ENCODE data around the gene BRIP1.
"Not testable (repeated sequence)": the region's sequence is repeated elsewhere in the genome, so short reads cannot be mapped to it uniquely, and the experiment has no call there.

DNA sequence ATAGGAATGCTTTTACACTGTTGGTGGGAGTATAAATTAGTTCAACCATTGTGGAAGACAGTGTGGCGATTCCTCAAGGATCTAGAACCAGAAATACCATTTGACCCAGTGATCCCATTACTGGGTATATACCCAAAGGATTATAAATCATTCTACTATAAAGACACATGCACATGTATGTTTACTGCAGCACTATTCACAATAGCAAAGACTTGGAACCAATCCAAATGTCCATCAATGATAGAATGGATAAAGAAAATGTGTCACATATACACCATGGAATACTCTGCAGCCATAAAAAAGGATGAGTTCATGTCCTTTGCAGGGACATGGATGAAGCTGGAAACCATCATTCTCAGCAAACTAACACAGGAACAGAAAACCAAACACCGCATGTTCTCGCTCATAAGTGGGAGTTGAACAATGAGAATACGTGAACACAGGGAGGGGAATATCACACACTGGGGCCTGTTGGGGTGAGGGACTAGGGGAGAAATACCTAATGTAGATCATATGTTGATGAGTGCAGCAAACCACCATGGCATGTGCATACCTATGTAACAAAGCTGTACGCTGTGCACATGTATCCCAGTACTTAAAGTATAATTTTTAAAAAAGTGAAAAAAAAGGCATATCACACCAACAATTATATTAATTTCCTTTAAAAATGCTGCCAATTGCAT, 196.8 kb downstream of the BRIP1 start:
- TF ChIP-seq, protein P1, sequence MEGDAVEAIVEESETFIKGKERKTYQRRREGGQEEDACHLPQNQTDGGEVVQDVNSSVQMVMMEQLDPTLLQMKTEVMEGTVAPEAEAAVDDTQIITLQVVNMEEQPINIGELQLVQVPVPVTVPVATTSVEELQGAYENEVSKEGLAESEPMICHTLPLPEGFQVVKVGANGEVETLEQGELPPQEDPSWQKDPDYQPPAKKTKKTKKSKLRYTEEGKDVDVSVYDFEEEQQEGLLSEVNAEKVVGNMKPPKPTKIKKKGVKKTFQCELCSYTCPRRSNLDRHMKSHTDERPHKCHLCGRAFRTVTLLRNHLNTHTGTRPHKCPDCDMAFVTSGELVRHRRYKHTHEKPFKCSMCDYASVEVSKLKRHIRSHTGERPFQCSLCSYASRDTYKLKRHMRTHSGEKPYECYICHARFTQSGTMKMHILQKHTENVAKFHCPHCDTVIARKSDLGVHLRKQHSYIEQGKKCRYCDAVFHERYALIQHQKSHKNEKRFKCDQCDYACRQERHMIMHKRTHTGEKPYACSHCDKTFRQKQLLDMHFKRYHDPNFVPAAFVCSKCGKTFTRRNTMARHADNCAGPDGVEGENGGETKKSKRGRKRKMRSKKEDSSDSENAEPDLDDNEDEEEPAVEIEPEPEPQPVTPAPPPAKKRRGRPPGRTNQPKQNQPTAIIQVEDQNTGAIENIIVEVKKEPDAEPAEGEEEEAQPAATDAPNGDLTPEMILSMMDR (conservative IDR thresholded peaks at IDR 0.05; ENCODE audit: low read depth, low read length) = not testable (repeated sequence)
- TF ChIP-seq EZH2 (IDR thresholded peaks at IDR 0.05; ENCODE audit: borderline replicate concordance, low read depth, low read length, poor library complexity, severe bottlenecking) = not testable (repeated sequence)

Data from A673 (cell line).